Adrenal gland (tissue), 12 donors: ENCODE data around the gene MMP24OS. TPM values are rescaled to one million over a fixed set of nuclear protein-coding genes. Genes with fewer than 3 reads are reported as not detected.

Experiments used
- DNase-seq, 7 donors: peaks; one replicate each; pipeline ENCODE4 v3.0.0-alpha.2; 2019 to 2020
- H3K27ac ChIP-seq, 5 donors: fragments of 200-600 bp; sonication (generic) in 4 of 5; 1 replicate in 3 of 5; 2 replicates in 2 of 5; pipeline versions ENCODE4 v1.5.1 to v1.8.0; 2016 to 2020; ENCODE audit warnings: mild to moderate bottlenecking in 1 of 5
- H3K27me3 ChIP-seq: fragments of 200-600 bp; 2 replicates; pipeline ENCODE4 v1.8.0; 2021
- H3K36me3 ChIP-seq, 2 donors: fragments of 200-600 bp; replicated peaks in 1 of 2; 1 replicate in 1 of 2; 2 replicates in 1 of 2; pipeline versions ENCODE4 v1.5.1 to v1.8.0; 2018 to 2022
- H3K4me1 ChIP-seq, 2 donors: fragments of 200-600 bp; replicated peaks in 1 of 2; 1 replicate in 1 of 2; 2 replicates in 1 of 2; pipeline versions ENCODE4 v1.5.1 to v1.8.0; 2018 to 2021
- H3K4me3 ChIP-seq, 4 donors: fragments of 200-600 bp; sonication (generic) in 3 of 4; one replicate each; pipeline ENCODE4 v1.5.1; 2016 to 2018
- H3K9me3 ChIP-seq, 3 donors: fragments of 200-600 bp; sonication (generic) in 1 of 3; replicated peaks in 1 of 3; 1 replicate in 2 of 3; 2 replicates in 1 of 3; pipeline versions ENCODE4 v1.5.1 to v1.8.0; 2016 to 2021
- CTCF ChIP-seq, 6 experiments: fragments of 450-650 bp in 4 of 6; fragments of 200-600 bp in 2 of 6; sonication (generic) in 1 of 6; IDR thresholded peaks; 1 replicate in 5 of 6; 2 replicates in 1 of 6; pipeline versions ENCODE4 v1.5.1 to v1.8.0; 2016 to 2021; ENCODE audit warnings: antibody characterized with exemption in 6 of 6, mild to moderate bottlenecking in 2 of 6, moderate library complexity in 1 of 6
- POLR2A ChIP-seq, 2 donors: fragments of 450-650 bp; IDR thresholded peaks; one replicate each; pipeline ENCODE4 v1.6.1; 2017; ENCODE audit warnings: antibody characterized with exemption in 2 of 2, mild to moderate bottlenecking in 2 of 2, moderate library complexity in 1 of 2
- WGBS, 4 donors: extraction: QIAGEN DNeasy Blood & Tissue Kit in 2 of 4; methylation state at CpG; one replicate each; pipeline versions ENCODE4 v1.1.5 to v1.1.7; 2013 to 2017; 5-methylcytosine and 5-hydroxymethylcytosine counted together
- intact Hi-C, 2 donors: fragments of 100-400 bp; cut with DNase I; formaldehyde crosslinking; loops; one replicate each; pipeline versions ENCODE4 v1.14.1 to v1.15.0; 2022 to 2023
- polyA plus RNA-seq, 3 donors: library from polyadenylated mRNA; stranded (reverse); fragments of 200-250 nt in 2 of 3; fragments of 350-450 nt in 1 of 3; fragmentation: Illumina TruSeq in 1 of 3; extraction: RNeasy Lipid Tissue Mini Kit (QIAGEN cat#74804) in 1 of 3; gene quantifications; one replicate each; pipeline ENCODE4 v1.2.3, GENCODE V29; 2013 to 2014
- total RNA-seq, 9 donors: library from RNA; depleted of rRNA in 4 of 9; stranded (reverse); fragments of >200 nt in 4 of 9; fragments of 120-200 nt in 1 of 9; fragmentation: NEBNext Ultra II Directional in 1 of 9; extraction: Animal tissue kit (Norgen Biotek cat#: 25700) in 1 of 9; gene quantifications; one replicate each; pipeline versions ENCODE4 v1.1.0 to v1.2.4, GENCODE V29; 2013 to 2023
- donor health status: healthy with polysubstance abuse.
- donor health status: Bipolar disorder and iron deficiency.
- donor health status: DM: yes; HTN: yes; CAD: no.
- donor health status: DM: no; HTN: no; CAD: no.
- donor health status: DM: no; HTN: no; CAD: no.
- donor health status: DM: yes; HTN: yes; CAD: no.

MMP24OS gene
- total and polyA plus RNA-seq, 12 donors: 24.8 to 150 (median 84.4) TPM

GRCh38 chr20:35304956-35305355 lies 27.0 kb upstream of the MMP24OS start:
- no peaks in the 10 kb centered on the region for H3K27me3 ChIP-seq
- peaks cover 10 to 20% of the 10 kb centered on the region in 2 donors for H3K4me1 ChIP-seq
- no peak for TF ChIP-seq CTCF (IDR thresholded peaks at IDR 0.05)
- no peak for TF ChIP-seq POLR2A (IDR thresholded peaks at IDR 0.05)
- no peak overlapping the region for H3K4me3 ChIP-seq
- no peaks in the 10 kb centered on the region for H3K9me3 ChIP-seq
- intact Hi-C loops: loop anchor here (5.0 kb wide), 2 partner anchors 132 to 137 kb away; partner anchors contain the start of gene GDF5 (in 1 of the 2)
- WGBS, 4 donors: 82 to 90% (median 88%) methylated on average over 6 of the region's 6 CpGs
- H3K36me3 ChIP-seq: no peaks in the 10 kb centered on the region
- DNase-seq: no peak
- H3K27ac ChIP-seq: peak overlapping the region in 2 of 5 donors; percentile 59 to 64

- Histone ChIP-seq H3K9me3 (no peaks in the 10 kb centered on the region), H3K36me3 (no peaks in the 10 kb centered on the region), H3K27ac (peak overlapping the region in 1 of 5 donors; percentile 59), H3K4me3 (no peak overlapping the region), H3K4me1 (peaks cover 10 to 20% of the 10 kb centered on the region in 2 donors), H3K27me3 (no peaks in the 10 kb centered on the region)
- TF ChIP-seq POLR2A (IDR thresholded peaks at IDR 0.05) (no peak), CTCF (IDR thresholded peaks at IDR 0.05) (peak; percentile 88 to 94 (median 91))
- intact Hi-C loops: loop anchor here (5.0 kb wide), 2 partner anchors 133 to 138 kb away; partner anchors contain the start of gene GDF5 (in 1 of the 2)
- DNase-seq: peak; percentile 81 to 95 (median 87)
- WGBS, 4 donors: 19 to 69% (median 30%) methylated on average over 7 to 18 of the region's 18 CpGs
Observed at GRCh38 chr20:35303735-35304491, 26.0 kb upstream of the MMP24OS start.

- Histone ChIP-seq H3K9me3 (no peaks in the 10 kb centered on the region), H3K27ac (no peak overlapping the region), H3K36me3 (no peaks in the 10 kb centered on the region), H3K4me1 (peaks cover 10 to 20% of the 10 kb centered on the region in 2 donors), H3K27me3 (no peaks in the 10 kb centered on the region), H3K4me3 (no peak overlapping the region)
- DNase-seq: no peak
- WGBS, 4 donors: 66 to 75% (median 70%) methylated on average over 8 to 11 of the region's 11 CpGs
- TF ChIP-seq POLR2A (IDR thresholded peaks at IDR 0.05) (no peak), CTCF (IDR thresholded peaks at IDR 0.05) (no peak)
- intact Hi-C loops: loop anchor here (5.0 kb wide), 2 partner anchors 134 to 139 kb away; partner anchors contain the start of gene GDF5 (in 1 of the 2)
Observed at GRCh38 chr20:35303382-35303734, 25.4 kb upstream of the MMP24OS start.

GRCh38 chr20:35302421-35303335 lies 24.8 kb upstream of the MMP24OS start:
- Histone ChIP-seq H3K27ac (no peak overlapping the region), H3K4me3 (no peak overlapping the region), H3K36me3 (no peaks in the 10 kb centered on the region), H3K4me1 (peaks cover 10 to 20% of the 10 kb centered on the region in 2 donors), H3K27me3 (no peaks in the 10 kb centered on the region), H3K9me3 (no peaks in the 10 kb centered on the region)
- no peak for DNase-seq
- TF ChIP-seq CTCF (IDR thresholded peaks at IDR 0.05): no peak
- no peak for TF ChIP-seq POLR2A (IDR thresholded peaks at IDR 0.05)
- intact Hi-C loops: loop anchor here (5.0 kb wide), 2 partner anchors 135 to 140 kb away; partner anchors contain the start of gene GDF5 (in 1 of the 2)
- 80 to 88% (median 84%) methylated on average over 6 of the region's 6 CpGs for WGBS, 4 donors
